ENCODE results near the gene CHORDC1. TPM values are rescaled to one million over a fixed set of nuclear protein-coding genes. Genes with fewer than 3 reads are reported as not detected.
"Not testable (repeated sequence)": the region's sequence is repeated elsewhere in the genome, so short reads cannot be mapped to it uniquely, and the experiment has no call there.

Gene CHORDC1
- 37.9 TPM for total RNA-seq
- long read RNA-seq, transcript CHORDC1-201 (11 exons, 2,654 nt) = major isoform, 50 of 56 reads
- long read RNA-seq, partial matches to known transcripts = 0 of 56 reads
- long read RNA-seq, other reads (novel, unspliced or antisense) = 5 of 56 reads

DNA sequence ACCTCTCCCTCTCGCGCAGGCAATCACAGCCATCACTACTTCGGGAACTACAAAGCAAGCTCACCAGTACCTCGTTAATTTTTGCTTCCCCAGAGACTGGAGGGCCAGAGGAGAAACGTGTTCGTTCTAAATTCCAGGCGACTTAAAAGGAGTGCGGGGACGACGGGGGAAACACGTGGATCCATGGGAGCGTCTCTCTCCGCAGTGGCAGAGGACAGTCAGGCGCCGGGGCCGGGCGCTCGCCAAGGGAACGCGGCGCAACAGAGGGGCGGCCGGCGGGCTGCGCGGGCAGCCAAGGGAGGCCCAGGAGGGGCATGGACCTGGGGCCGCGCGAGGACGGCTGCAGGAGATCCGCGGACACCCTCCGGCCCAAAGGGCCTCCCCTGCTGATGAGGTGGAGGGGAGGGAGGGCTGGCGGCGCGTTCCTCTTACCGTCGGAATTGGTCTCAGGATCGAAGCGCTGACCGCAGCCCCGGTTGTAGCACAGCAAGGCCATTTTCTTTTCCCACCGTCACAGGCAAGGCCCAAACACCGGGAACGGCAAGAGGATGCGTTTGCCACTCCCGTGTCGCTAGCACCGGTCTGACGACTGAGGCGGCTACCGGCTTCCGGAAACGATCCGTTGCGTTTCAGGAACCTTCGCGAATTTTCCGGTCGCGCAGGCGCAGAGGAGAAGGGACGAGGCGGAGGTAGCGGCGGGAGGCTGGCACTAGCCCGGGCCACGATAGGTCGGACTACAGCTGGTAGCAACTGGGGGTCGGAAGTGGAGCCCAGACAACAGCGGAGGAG is at the start of gene CHORDC1:
TSS of gene CHORDC1 (minus strand) at position 591 of the 789 bp plus-strand sequence. CDS start at position 496, 95 bp downstream.
- DNase-seq (peak; percentile 95), ATAC-seq (ENCODE audit: poor library complexity) (peak; percentile 98)
- intact Hi-C loops (cut with DNase I) = no loop called here

DNA sequence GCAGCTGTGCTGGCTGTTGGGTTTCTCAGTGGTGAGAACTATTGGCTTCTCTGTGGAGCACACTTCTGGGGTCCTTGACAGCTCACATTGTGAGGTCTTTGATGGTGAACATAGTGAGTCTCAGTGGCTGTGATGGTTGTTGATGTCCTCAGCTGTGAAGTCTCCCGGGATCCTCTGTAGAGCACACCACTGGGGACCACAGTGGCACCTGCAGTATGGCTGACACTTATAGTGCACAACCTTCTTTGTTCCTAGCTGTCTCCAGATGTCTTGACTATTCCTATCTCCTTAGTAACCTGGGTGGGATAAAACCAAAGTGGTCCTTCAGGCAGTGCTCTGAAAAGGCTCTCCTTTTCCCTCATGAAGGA is 34.3 kb upstream of the CHORDC1 start:
- DNase-seq (no peak), ATAC-seq (ENCODE audit: poor library complexity) (no peak)
- intact Hi-C loops (cut with DNase I) = no loop called here

DNA sequence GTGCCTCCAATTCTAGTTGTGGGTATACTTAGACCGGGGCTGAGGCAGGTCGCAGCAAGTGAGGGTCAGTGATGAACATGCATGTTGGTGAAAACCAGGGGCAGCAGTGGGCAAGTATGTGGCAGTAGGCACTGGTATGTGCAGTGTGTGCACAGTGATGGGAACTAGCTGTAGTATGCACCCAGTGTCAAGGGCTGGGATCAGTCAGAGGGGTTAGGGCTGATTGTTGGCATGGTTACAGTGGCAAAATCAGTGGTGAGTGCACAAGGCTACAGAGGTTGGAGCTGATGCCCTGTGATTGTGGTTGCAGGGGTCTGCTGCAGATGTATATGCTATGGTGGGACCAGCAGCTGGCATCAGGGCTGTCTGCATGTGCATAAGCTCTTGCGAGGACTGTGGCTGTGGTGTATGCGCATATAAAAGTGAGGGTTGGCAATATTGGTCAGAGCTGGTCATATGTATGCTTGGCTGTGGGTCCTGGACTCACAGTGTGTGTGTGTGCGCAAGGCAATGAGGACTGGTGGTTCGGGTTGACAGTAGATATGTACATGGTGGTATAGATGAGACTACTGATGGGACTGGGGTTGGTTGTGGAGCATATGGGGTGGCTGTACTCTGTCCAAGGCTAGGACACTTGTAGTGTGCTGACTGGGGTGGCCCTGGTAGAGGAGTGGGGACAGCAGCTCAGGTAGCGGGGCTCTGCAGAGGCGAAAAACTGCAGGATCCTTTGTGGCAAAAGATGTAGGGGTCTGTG is 33.7 kb upstream of the CHORDC1 start:
- DNase-seq (no peak), ATAC-seq (ENCODE audit: poor library complexity) (no peak)
- intact Hi-C loops (cut with DNase I) = no loop called here

DNA sequence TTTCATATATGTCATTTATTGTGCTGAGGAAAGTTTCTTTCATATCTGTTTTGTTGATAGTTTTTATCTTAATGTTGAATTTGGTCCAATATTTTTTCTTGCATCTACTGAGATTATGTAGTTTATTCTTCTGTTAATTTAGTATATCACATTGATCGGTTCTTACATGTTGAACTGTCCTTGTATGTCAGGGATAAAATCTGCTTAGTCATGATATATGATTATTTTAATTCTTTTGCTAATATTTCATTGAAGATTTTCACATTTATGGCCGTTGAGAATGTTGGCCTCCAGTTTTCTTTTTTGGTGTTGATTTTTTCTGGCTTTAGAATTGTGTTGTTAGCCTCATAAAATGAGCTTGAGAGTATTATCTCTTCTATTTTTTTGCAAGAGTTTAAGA is 31.2 kb upstream of the CHORDC1 start:
- ATAC-seq (ENCODE audit: poor library complexity) (no peak), DNase-seq (no peak)
- intact Hi-C loops (cut with DNase I) = no loop called here

DNA sequence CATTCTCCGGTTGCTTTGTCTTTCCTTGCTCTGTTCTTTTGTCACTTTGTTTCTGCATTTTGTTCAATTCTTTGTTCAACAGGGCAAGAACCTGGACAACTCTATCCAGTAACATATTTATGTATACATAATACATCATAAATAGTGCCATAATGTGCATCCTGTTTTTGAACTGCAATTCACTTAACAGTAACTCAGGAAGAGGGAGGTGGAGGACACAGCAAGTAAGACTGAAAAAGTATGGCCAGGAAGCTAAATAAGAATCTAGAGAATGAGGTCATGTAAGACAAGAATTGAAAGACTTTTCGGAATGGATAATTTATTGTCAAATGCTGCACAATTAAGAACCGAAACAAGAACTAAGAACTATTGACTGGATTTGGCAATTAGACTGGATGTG is 29.2 kb upstream of the CHORDC1 start:
- no peak for DNase-seq
- no peak for ATAC-seq (ENCODE audit: poor library complexity)
- intact Hi-C loops (cut with DNase I) = no loop called here

DNA sequence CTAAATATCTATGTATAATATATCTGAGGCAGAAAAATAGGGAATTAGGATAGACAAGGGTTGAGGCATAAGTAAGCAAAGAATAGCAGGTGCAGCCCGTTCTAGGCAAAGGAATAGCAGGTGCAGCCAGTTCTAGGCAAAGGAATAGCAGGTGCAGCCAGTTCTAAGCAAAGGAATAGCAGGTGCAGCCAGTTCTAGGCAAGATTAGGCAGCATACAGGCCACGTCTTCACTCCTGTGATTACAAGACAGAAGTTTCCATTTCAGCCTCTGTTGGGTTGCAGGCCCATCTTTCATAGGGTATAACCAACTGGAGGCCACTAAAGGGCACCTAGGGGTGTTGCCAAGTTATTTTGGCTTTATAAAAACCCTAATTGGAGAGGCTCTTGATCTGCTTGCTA is 28.8 kb upstream of the CHORDC1 start:
- intact Hi-C loops (cut with DNase I) = no loop called here
- ATAC-seq (ENCODE audit: poor library complexity) (no peak), DNase-seq (no peak)

DNA sequence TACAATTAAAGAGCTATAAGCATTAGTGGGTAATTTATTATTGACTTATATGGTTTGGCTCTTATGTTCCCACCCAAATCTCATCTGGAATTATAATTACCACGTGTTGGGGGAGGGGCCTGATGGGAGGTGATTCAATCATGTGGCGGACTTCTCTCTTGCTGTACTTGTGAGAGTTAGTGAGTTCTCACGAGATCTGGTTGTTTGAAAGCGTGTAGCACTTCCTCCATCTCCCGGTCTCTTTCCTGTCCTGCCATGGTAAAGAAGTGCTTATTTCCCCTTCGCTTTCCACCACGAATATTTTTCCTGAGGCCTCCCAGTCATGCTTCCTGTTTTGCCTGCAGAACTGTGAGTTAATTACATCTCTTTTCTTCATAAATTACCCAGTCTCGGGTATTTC is 28.1 kb upstream of the CHORDC1 start:
- ATAC-seq (ENCODE audit: poor library complexity) (no peak), DNase-seq (no peak)
- intact Hi-C loops (cut with DNase I) = no loop called here

DNA sequence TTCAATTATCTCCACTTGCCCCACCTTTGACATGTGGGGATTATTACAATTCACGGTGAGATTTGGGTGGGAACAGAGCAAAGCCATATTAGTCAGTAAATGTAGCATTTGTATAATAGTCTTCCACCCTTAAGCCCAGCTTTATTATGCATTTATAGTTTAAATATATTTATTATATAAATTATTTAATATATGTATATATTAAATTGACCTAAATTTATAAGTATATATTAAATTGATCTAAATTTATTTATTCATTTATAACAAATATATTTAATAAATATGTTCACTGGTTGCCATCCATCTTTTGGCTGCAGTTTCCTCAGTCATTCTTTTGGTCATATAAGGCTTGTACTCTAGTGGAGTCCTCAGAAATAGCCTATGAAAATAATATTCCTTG is 23.6 kb upstream of the CHORDC1 start:
- intact Hi-C loops (cut with DNase I) = no loop called here
- ATAC-seq (ENCODE audit: poor library complexity) = no peak
- no peak for DNase-seq

DNA sequence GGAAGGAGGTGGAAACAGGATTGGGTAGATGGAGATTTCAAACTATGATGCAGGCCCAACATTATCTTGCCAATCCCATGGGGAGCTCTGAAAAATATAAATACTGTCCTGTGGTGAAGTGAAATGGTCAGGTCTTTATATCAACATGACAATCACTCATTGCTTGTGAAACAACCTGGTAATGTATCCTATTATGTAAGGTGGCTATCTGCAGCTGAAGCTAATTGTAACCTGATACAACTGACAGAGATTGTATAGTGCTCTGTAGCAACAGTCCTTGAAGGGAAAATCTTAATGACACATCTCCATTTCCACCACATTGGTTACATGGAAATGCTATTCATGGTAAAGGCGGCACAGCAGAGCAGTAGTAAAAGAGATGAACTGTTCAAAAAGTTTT is 20.7 kb upstream of the CHORDC1 start:
- intact Hi-C loops (cut with DNase I) = no loop called here
- no peak for ATAC-seq (ENCODE audit: poor library complexity)
- no peak for DNase-seq

DNA sequence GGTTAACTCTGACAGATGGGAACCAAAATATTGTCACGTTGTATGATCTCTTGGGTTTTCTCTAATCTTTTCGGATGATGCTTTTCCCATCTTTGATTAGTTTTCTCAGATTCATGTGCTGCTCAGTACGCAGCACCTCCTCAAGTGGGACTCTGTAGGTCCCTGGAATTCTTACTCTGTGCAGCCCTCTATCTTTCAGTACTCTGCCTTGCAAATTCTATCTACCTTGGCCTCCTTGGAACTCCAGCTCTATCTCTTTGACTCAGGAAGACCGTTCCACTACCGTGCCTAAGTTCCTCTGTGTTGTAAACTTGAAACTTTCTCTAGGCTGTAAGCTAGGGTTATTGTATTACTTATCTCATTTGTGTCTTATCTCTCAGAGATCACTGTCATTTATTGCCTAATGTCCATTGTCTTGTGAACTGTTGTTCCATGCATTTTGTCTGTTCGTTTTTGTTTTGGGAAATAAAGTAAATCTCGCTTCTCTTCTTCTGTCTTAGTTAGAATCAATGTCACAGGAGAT is 20.1 kb upstream of the CHORDC1 start:
- intact Hi-C loops (cut with DNase I) = no loop called here
- ATAC-seq (ENCODE audit: poor library complexity) (no peak), DNase-seq (no peak)

DNA sequence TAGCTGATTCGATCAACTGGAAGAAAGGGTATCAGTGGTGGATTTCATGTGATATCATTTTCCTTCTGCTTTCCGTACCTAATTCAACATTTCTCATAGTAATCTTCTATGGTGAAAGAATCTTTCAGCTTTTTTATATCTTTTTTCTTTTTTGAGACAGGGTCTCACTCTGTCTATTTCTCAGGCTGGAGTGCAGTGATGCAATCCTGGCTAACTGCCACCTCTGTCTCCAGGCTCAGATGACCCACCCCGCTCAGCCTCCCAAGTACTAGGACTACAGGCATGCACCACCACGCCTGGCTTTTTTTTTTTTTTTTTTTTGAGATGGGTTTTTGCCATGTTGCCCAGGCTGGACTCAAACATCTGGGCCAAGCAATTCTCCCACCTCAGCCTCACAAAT is 18.6 kb upstream of the CHORDC1 start:
- ATAC-seq (ENCODE audit: poor library complexity) = no peak
- intact Hi-C loops (cut with DNase I) = no loop called here
- DNase-seq = no peak

DNA sequence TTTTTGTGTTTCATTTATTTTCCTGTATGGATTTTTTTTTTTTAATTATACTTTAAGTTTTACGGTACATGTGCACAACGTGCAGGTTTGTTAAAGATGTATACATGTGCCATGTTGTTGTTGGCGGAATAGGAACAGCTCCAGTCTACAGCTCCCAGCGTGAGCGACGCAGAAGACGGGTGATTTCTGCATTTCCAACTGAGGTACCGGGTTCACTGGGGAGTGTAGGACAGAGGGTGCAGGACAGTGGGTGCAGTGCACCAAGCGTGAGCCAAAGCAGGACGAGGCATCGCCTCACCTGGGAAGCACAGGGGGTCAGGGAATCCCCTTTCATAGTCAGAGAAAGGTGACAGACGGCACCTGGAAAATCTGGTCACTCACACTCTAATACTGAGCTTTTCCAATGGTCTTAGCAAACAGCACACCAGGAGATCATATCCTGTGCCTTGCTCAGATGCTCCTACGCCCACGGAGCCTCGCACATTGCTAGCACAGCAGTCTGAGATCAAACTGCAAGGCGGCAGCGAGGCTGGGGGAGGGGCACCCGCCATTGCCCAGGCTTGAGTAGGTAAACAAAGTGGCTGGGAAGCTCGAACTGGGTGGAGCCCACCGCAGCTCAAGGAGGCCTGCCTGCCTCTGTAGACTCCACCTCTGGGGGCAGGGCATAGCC is 17.3 kb upstream of the CHORDC1 start:
- intact Hi-C loops (cut with DNase I); DNase-seq; ATAC-seq (ENCODE audit: poor library complexity): not testable (repeated sequence)

DNA sequence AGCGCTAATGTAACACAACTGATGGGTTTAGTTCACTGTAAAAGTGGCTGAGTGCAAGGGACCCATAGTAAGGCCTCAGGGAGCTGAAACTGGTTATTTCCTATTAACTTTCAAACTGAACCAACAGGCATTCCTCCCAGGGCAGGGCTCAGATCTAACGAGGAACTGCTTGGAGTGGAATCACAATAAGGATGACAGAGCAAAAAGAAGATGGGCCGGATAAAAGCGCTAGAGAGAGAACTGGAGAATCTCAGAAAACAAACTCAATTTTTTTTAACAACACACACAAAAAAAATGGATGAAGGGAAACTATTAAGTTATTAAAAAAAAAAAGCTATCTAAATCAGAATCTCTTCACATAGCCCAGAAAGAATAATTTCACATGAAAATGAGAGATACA is 14.2 kb upstream of the CHORDC1 start:
- ATAC-seq (ENCODE audit: poor library complexity) (no peak), DNase-seq (no peak)
- intact Hi-C loops (cut with DNase I) = no loop called here

DNA sequence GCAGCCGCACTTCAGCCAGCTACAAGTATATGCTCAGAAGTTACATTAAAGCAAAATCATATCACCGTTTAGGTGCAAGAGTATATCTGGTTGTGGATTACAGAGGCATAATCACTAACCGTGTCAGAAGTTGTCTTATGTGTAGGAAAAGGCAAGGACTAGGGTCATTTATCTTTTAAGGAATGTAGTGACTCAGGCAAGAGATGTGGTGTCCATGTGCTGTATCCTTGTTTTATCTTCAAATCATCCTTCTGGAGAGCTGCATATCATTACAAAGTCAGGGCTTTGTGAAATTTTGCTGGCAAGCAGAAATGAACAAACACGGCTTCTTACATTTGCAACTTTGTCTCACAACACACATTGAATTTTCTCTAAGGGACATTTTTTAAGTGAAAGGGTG is 12.7 kb upstream of the CHORDC1 start:
- DNase-seq (no peak), ATAC-seq (ENCODE audit: poor library complexity) (no peak)
- intact Hi-C loops (cut with DNase I) = no loop called here

DNA sequence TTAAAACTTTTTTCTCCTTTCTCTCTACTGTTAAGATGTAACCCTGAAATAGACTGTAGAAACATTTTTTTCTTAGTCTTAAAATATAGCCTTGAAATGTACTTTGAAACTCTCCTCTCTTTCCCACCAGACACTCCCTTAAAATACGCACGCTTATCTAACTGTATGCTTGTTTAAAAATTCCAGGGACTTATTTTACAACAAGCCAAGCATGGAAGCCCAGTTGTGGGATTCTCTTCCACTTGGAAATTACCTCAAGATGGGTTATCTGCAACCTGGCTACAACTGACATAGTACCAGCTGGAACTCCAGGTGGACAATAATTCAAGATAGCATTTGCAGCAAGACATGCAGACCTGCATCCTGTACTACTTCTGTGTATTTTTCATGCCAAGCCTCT is 12.1 kb upstream of the CHORDC1 start:
- DNase-seq (no peak), ATAC-seq (ENCODE audit: poor library complexity) (no peak)
- intact Hi-C loops (cut with DNase I) = no loop called here

DNA sequence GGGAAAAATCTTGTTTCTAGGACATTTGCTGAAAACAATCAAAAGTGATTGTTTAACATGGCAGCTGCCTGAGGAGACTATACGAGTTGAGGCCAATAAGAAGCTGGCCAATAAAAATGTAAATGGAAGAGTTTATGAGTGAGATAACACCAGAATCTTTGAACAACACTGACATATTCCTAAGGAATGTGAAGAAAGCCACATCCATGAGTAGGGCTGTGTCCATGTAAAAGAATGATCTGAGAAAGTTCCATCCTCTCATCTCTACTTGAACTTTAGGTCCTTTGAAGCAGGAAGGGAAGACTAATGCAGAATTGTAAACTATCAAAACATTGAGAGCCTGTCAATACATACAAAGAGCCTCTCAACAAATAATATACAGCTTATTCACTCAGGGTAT is 6.9 kb upstream of the CHORDC1 start:
- ATAC-seq (ENCODE audit: poor library complexity) (no peak), DNase-seq (no peak)
- intact Hi-C loops (cut with DNase I) = no loop called here

DNA sequence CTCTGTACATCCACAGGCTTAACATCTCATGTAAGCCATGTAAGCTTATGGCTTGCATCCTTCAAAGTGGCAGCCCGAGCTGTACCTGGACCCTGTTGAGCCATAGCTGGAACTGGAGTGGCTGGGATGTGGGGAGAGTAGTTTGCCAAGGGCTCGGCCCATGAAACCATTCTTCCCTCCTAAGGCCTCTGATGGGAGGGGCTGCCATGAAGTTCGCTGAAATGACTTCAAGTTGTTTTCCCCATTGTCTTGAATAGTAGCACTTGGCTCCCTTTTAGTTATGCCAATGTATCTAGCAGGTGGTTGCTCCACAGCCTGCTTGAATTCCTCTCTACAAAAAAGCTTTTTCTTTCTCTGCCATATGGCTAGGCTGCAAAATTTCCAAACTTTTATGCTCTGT is 5.2 kb upstream of the CHORDC1 start:
- ATAC-seq (ENCODE audit: poor library complexity) (no peak), DNase-seq (no peak)
- intact Hi-C loops (cut with DNase I) = no loop called here

DNA sequence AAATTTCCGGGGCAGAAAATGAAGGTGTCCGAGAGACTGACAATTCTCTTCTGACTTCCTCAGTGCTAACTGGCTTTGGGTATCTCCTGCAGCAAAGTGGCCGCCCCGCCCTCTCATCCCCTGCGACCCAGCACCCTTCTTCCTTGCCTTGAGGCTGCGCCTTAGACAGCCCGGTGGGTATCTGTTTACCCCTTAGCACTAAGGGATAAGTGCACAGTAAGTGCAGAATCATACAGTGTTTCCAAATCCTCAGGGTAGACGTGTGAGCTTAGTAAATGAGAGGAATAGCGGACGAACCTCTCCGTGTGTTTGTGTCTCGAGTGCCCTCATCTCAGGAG is 368 bp upstream of the CHORDC1 start:
- DNase-seq (no peak), ATAC-seq (ENCODE audit: poor library complexity) (peak; percentile 70)
- intact Hi-C loops (cut with DNase I) = no loop called here

DNA sequence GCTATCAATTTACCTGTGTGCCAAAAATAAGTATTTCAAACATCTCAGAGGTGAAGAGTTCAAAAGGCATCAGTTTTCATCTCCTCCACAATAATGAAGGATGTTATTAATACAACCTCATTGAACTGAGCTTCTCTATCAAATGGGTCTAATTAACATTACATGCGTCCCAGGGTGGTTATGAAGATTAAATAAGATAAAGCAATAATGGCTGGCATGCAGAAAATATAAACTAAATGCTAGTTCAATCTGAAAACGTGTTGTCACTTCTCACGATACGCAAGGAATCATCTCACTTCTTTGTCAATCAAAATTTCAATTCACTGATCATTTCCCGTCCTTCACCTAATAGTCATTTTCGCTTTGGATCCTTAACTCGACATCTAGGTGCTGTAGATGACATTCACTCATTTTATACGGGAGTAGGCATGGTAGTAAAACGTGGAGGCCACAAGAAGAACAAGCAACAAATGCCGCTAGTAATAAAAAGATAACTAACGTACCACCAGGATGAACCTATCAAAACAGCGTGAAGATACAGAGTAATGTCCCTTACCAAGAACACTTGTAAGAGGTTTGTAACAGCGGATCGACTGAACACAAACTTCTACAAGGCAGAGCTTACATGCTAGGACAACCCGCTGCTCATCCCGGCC is 918 bp downstream of the CHORDC1 start:
- ATAC-seq (ENCODE audit: poor library complexity) (no peak), DNase-seq (no peak)
- intact Hi-C loops (cut with DNase I) = no loop called here
